Hepatocyte (in vitro differentiated cells): ENCODE measurements around the gene ASIC1. TPM values are rescaled to one million over a fixed set of nuclear protein-coding genes. Genes with fewer than 3 reads are reported as not detected.

Source experiments
- DNase-seq: peaks from one replicate; pipeline ENCODE4 v3.0.0-alpha.2; 2016; ENCODE audit warnings: low spot score
- H2AFZ ChIP-seq: fragments of 200-600 bp; sonication (generic); 2 replicates; pipeline ENCODE4 v1.6.0; 2016; ENCODE audit warnings: antibody characterized with exemption, mild to moderate bottlenecking
- H3K27ac ChIP-seq: fragments of 200-600 bp; sonication (generic); 2 replicates; pipeline ENCODE4 v1.5.1; 2016; ENCODE audit warnings: mild to moderate bottlenecking
- H3K27me3 ChIP-seq: fragments of 200-600 bp; sonication (generic); 2 replicates; pipeline ENCODE4 v1.6.1; 2016
- H3K36me3 ChIP-seq: fragments of 200-600 bp; sonication (generic); replicated peaks from 2 replicates; pipeline ENCODE4 v1.5.1; 2016; ENCODE audit warnings: low read depth; ENCODE audit not compliant: insufficient read depth
- H3K4me1 ChIP-seq: fragments of 200-600 bp; sonication (generic); 2 replicates; pipeline ENCODE4 v1.5.1; 2016; ENCODE audit warnings: mild to moderate bottlenecking, moderate library complexity; ENCODE audit not compliant: insufficient read depth
- H3K4me2 ChIP-seq: fragments of 200-600 bp; sonication (generic); 2 replicates; pipeline ENCODE4 v1.6.0; 2016
- H3K4me3 ChIP-seq: fragments of 200-600 bp; sonication (generic); 2 replicates; pipeline ENCODE4 v1.5.1; 2016; ENCODE audit warnings: mild to moderate bottlenecking
- H3K79me2 ChIP-seq: fragments of 200-600 bp; sonication (generic); 2 replicates; pipeline ENCODE4 v1.6.0; 2017; ENCODE audit warnings: mild to moderate bottlenecking
- H3K9me2 ChIP-seq: fragments of 200-600 bp; sonication (generic); replicated peaks from 2 replicates; pipeline ENCODE4 v1.6.0; 2017; ENCODE audit warnings: mild to moderate bottlenecking; ENCODE audit not compliant: insufficient read depth
- H3K9me3 ChIP-seq: fragments of 200-600 bp; sonication (generic); 2 replicates; pipeline ENCODE4 v1.5.1; 2016; ENCODE audit warnings: low read depth, mild to moderate bottlenecking
- H4K20me1 ChIP-seq: fragments of 200-600 bp; sonication (generic); 2 replicates; pipeline ENCODE4 v1.6.0; 2016; ENCODE audit warnings: mild to moderate bottlenecking; ENCODE audit not compliant: insufficient read depth, poor library complexity, severe bottlenecking
- EZH2 ChIP-seq: fragments of 200-600 bp; sonication (generic); IDR thresholded peaks from 2 replicates; pipeline ENCODE4 v1.6.1; 2016; ENCODE audit warnings: antibody characterized with exemption, mild to moderate bottlenecking, borderline replicate concordance
- EZH2phosphoT487 ChIP-seq: fragments of 200-600 bp; sonication (generic); IDR thresholded peaks from one replicate; pipeline ENCODE4 v1.6.1; 2018; ENCODE audit warnings: antibody characterized with exemption, mild to moderate bottlenecking, low read depth, moderate library complexity; ENCODE audit not compliant: unreplicated experiment, severe bottlenecking
- WGBS: methylation state at CpG from one replicate; pipeline ENCODE4 v1.1.6; 2016; ENCODE audit warnings: low lambda C conversion rate; ENCODE audit errors: missing lambda C conversion rate; 5-methylcytosine and 5-hydroxymethylcytosine counted together
- polyA plus RNA-seq: library from polyadenylated mRNA; unstranded; fragments of >200 nt; fragmentation: Nextera tagmentation; extraction: Ambion mirVana; gene quantifications from 2 replicates; pipeline ENCODE4 v1.2.1, GENCODE V29; 2016
- total RNA-seq: library from RNA; depleted of rRNA; stranded (reverse); fragments of >200 nt; gene quantifications from 2 replicates; pipeline ENCODE4 v1.2.3, GENCODE V29; 2014
- TF ChIP-seq, protein P1 (sequence below): fragments of 200-600 bp; sonication (generic); IDR thresholded peaks from 2 replicates; pipeline ENCODE4 v1.5.1; 2016; ENCODE audit warnings: antibody characterized with exemption, mild to moderate bottlenecking; ENCODE audit not compliant: poor library complexity

Gene ASIC1
- total RNA-seq (2.4 and 3.1 TPM in 2 replicates), polyA plus RNA-seq (4.6 and 6.7 TPM in 2 replicates)

- Histone ChIP-seq H3K27me3 (peaks cover 15% of the 10 kb centered on the region), H3K4me2 (peak within 1 kb of the TSS; percentile 95), H3K4me3 (peak within 1 kb of the TSS; percentile 72), H3K4me1 (no peaks in the 10 kb centered on the region), H3K9me3 (no peaks in the 10 kb centered on the region), H3K36me3 (no peaks in the 10 kb centered on the region), H3K9me2 (no peaks in the 10 kb centered on the region), H3K79me2 (no peaks in the 10 kb centered on the region), H4K20me1 (no peaks in the 10 kb centered on the region), H2AFZ (peak within 1 kb of the TSS; percentile 64), H3K27ac (no peak within 1 kb of the TSS)
- DNase-seq, result peak; percentile 85
- TF ChIP-seq, protein P1, sequence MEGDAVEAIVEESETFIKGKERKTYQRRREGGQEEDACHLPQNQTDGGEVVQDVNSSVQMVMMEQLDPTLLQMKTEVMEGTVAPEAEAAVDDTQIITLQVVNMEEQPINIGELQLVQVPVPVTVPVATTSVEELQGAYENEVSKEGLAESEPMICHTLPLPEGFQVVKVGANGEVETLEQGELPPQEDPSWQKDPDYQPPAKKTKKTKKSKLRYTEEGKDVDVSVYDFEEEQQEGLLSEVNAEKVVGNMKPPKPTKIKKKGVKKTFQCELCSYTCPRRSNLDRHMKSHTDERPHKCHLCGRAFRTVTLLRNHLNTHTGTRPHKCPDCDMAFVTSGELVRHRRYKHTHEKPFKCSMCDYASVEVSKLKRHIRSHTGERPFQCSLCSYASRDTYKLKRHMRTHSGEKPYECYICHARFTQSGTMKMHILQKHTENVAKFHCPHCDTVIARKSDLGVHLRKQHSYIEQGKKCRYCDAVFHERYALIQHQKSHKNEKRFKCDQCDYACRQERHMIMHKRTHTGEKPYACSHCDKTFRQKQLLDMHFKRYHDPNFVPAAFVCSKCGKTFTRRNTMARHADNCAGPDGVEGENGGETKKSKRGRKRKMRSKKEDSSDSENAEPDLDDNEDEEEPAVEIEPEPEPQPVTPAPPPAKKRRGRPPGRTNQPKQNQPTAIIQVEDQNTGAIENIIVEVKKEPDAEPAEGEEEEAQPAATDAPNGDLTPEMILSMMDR, result no peak
- TF ChIP-seq EZH2 (no peak), EZH2phosphoT487 (no peak)
- 2% methylated on average over 43 of the region's 88 CpGs for WGBS
These were observed at the start of gene ASIC1 for GRCh38 chr12:50057000-50057841. Gene ASIC1 (plus strand): TSS chr12:50057596. CDS start chr12:50058767, 1,171 bp downstream.

DNA sequence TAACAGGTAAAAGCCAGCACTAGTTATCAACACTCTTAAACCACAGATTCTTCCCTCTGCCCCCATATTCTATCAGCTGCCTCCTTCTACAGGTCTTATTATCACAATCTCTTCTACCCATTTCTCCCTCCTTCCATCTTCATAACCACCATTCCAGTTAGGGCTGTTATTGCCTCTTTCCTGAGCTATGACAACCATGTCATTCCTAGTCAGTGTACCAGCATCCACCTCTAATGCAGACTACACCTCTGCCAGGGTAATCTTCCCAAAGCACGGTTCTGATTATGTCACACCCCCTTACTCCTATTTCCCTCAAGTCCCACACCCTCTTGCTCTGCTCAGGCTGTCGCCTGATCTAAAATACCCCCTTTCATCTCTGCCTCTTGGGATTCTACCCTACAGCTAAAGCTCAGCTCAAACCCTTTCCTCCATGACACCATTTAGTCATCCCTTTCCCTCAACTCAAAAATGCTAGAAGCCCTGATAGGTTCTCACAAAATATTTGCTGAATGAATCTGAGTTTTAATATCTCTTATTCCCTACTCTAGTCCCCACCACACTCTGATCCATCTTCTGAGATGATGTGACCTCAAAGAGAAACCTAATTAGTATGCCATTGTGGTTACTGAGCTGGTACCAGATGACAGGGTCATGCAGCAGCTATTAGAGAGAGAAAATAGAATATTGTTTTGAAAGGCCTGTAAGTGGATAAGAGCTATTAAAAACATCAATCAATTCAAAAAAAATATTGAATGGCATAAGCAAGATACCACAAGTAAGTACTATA, 43.8 kb upstream of the ASIC1 start:
- Histone ChIP-seq H3K27me3 (no peaks in the 10 kb centered on the region), H3K4me1 (peaks cover 4% of the 10 kb centered on the region), H3K4me3 (no peak overlapping the region), H3K27ac (no peak overlapping the region), H3K9me3 (no peaks in the 10 kb centered on the region), H4K20me1 (no peaks in the 10 kb centered on the region), H3K9me2 (no peaks in the 10 kb centered on the region), H3K79me2 (peaks cover 47% of the 10 kb centered on the region), H3K4me2 (no peak overlapping the region), H3K36me3 (no peaks in the 10 kb centered on the region), H2AFZ (no peak overlapping the region)
- WGBS, result 92% methylated on average over 2 of the region's 2 CpGs
- no peak for DNase-seq
- TF ChIP-seq EZH2phosphoT487 (no peak), EZH2 (no peak)
- TF ChIP-seq, protein P1, result no peak

GRCh38 chr12:50014342-50014741, 43.1 kb upstream of the ASIC1 start:
- Histone ChIP-seq H3K9me3 (no peaks in the 10 kb centered on the region), H3K4me3 (no peak overlapping the region), H3K4me1 (peaks cover 4% of the 10 kb centered on the region), H4K20me1 (no peaks in the 10 kb centered on the region), H3K27me3 (no peaks in the 10 kb centered on the region), H3K36me3 (no peaks in the 10 kb centered on the region), H3K27ac (no peak overlapping the region), H2AFZ (no peak overlapping the region), H3K79me2 (peaks cover 49% of the 10 kb centered on the region), H3K9me2 (no peaks in the 10 kb centered on the region), H3K4me2 (no peak overlapping the region)
- 97% methylated on average over 3 of the region's 3 CpGs for WGBS
- no peak for DNase-seq
- TF ChIP-seq EZH2, result no peak
- TF ChIP-seq EZH2phosphoT487, result no peak
- TF ChIP-seq, protein P1, result no peak
